SK-N-SH treated with all-trans-retinoic acid at 6 μM for 48 hours (cell line): ENCODE data around the gene GHRL.

Source experiments
- ATAC-seq: fragments of 200-7000 bp; cut with Tn5 transposase; 3 replicates; pipeline ENCODE4 v1.9.1; 2020; ENCODE audit warnings: mild to moderate bottlenecking, moderate library complexity
- ARNTL ChIP-seq: fragments of 450-650 bp; formaldehyde crosslinking; IDR thresholded peaks from 2 replicates; pipeline ENCODE4 v1.5.0; 2020; ENCODE audit warnings: low read depth, mild to moderate bottlenecking, moderate library complexity, borderline replicate concordance
- BACH2 ChIP-seq: fragments of 250-450 bp; sonication (Bioruptor Pico); IDR thresholded peaks from 2 replicates; pipeline ENCODE4 v1.9.0; 2021; ENCODE audit warnings: mild to moderate bottlenecking, borderline replicate concordance
- CREB5 ChIP-seq: fragments of 250-450 bp; sonication (Bioruptor Pico); IDR thresholded peaks from 2 replicates; pipeline ENCODE4 v1.5.1; 2020; ENCODE audit warnings: low read depth, mild to moderate bottlenecking, moderate library complexity
- CSDC2 ChIP-seq: fragments of 250-450 bp; sonication (Bioruptor Pico); IDR thresholded peaks from 2 replicates; pipeline ENCODE4 v1.5.0; 2020; ENCODE audit warnings: mild to moderate bottlenecking, moderate library complexity
- CSRNP3 ChIP-seq: fragments of 250-450 bp; sonication (Bioruptor Pico); IDR thresholded peaks from 2 replicates; pipeline ENCODE4 v1.5.1; 2021; ENCODE audit warnings: mild to moderate bottlenecking, moderate library complexity
- ESRRG ChIP-seq: fragments of 250-450 bp; sonication (Bioruptor Pico); IDR thresholded peaks from 2 replicates; pipeline ENCODE4 v1.6.1; 2021; ENCODE audit warnings: mild to moderate bottlenecking
- GLIS3 ChIP-seq: fragments of 250-450 bp; sonication (Bioruptor Pico); IDR thresholded peaks from 2 replicates; pipeline ENCODE4 v1.5.0; 2020; ENCODE audit warnings: mild to moderate bottlenecking, moderate library complexity
- ISL1 ChIP-seq: fragments of 250-450 bp; sonication (Bioruptor Pico); IDR thresholded peaks from 2 replicates; pipeline ENCODE4 v2.1.2; 2022; ENCODE audit warnings: mild to moderate bottlenecking, moderate library complexity
- OSR1 ChIP-seq: fragments of 250-450 bp; sonication (Bioruptor Pico); IDR thresholded peaks from 2 replicates; pipeline ENCODE4 v1.8.0; 2022; ENCODE audit warnings: moderate library complexity, mild to moderate bottlenecking, inconsistent platforms
- PATZ1 ChIP-seq: fragments of 250-450 bp; sonication (Bioruptor Pico); IDR thresholded peaks from 2 replicates; pipeline ENCODE4 v1.8.0; 2020; ENCODE audit warnings: mild to moderate bottlenecking, moderate library complexity, borderline replicate concordance
- POU6F1 ChIP-seq: fragments of 250-450 bp; sonication (Bioruptor Pico); IDR thresholded peaks from 2 replicates; pipeline ENCODE4 v1.8.0; 2021; ENCODE audit warnings: low read depth, mild to moderate bottlenecking, moderate library complexity, borderline replicate concordance
- PPARA ChIP-seq: fragments of 250-450 bp; sonication (Bioruptor Pico); IDR thresholded peaks from 2 replicates; pipeline ENCODE4 v1.5.0; 2020; ENCODE audit warnings: mild to moderate bottlenecking, borderline replicate concordance
- RARB ChIP-seq: fragments of 250-450 bp; sonication (Bioruptor Pico); IDR thresholded peaks from 2 replicates; pipeline ENCODE4 v1.8.0; 2021; ENCODE audit warnings: mild to moderate bottlenecking, moderate library complexity
- SNAI2 ChIP-seq: fragments of 250-450 bp; sonication (Bioruptor Pico); IDR thresholded peaks from 2 replicates; pipeline ENCODE4 v1.5.0; 2020; ENCODE audit warnings: mild to moderate bottlenecking, moderate library complexity
- TCF4 ChIP-seq: fragments of 250-450 bp; sonication (Bioruptor Pico); IDR thresholded peaks from 2 replicates; pipeline ENCODE4 v1.8.0; 2021; ENCODE audit warnings: mild to moderate bottlenecking, moderate library complexity, borderline replicate concordance
- TOX ChIP-seq: fragments of 250-450 bp; sonication (Bioruptor Pico); IDR thresholded peaks from 2 replicates; pipeline ENCODE4 v1.8.0; 2021; ENCODE audit warnings: mild to moderate bottlenecking, moderate library complexity, borderline replicate concordance
- TSHZ2 ChIP-seq: fragments of 250-450 bp; sonication (Bioruptor Pico); IDR thresholded peaks from 2 replicates; pipeline ENCODE4 v1.5.0; 2020; ENCODE audit warnings: mild to moderate bottlenecking, moderate library complexity
- ZC3H10 ChIP-seq: fragments of 250-450 bp; sonication (Bioruptor Pico); IDR thresholded peaks from 2 replicates; pipeline ENCODE4 v1.5.1; 2021; ENCODE audit warnings: mild to moderate bottlenecking, moderate library complexity
- ZFP30 ChIP-seq: fragments of 450-650 bp; formaldehyde crosslinking; IDR thresholded peaks from 2 replicates; pipeline ENCODE4 v1.5.0; 2022; ENCODE audit warnings: mild to moderate bottlenecking, moderate library complexity
- ZNF565 ChIP-seq: fragments of 450-650 bp; formaldehyde crosslinking; conservative IDR thresholded peaks from 2 replicates; pipeline ENCODE4 v1.5.0; 2020; ENCODE audit warnings: low read depth, mild to moderate bottlenecking, moderate library complexity
- ZNF70 ChIP-seq: fragments of 450-650 bp; formaldehyde crosslinking; IDR thresholded peaks from 2 replicates; pipeline ENCODE4 v1.5.0; 2020; ENCODE audit warnings: mild to moderate bottlenecking, moderate library complexity
- ZNF8 ChIP-seq: fragments of 450-650 bp; formaldehyde crosslinking; IDR thresholded peaks from 2 replicates; pipeline ENCODE4 v1.5.0; 2020; ENCODE audit warnings: mild to moderate bottlenecking, moderate library complexity

GHRL gene

GRCh38 chr3:10335871-10336622 lies 43.3 kb upstream of the GHRL start:
- TF ChIP-seq POU6F1 (CRISPR knock-in tag) = no peak
- no peak for TF ChIP-seq TOX (CRISPR knock-in tag)
- TF ChIP-seq RARB (CRISPR knock-in tag) = no peak
- no peak for TF ChIP-seq PPARA
- no peak for TF ChIP-seq CREB5 (CRISPR knock-in tag)
- no peak for TF ChIP-seq BACH2 (CRISPR knock-in tag)
- TF ChIP-seq OSR1 (CRISPR knock-in tag) = no peak
- TF ChIP-seq ESRRG (CRISPR knock-in tag) = no peak
- TF ChIP-seq GLIS3 (CRISPR knock-in tag) = no peak
- no peak for TF ChIP-seq ISL1
- TF ChIP-seq ZNF8 (CRISPR knock-in tag) = no peak
- no peak for TF ChIP-seq TSHZ2 (CRISPR knock-in tag)
- TF ChIP-seq ZC3H10 (CRISPR knock-in tag) = no peak
- TF ChIP-seq ZNF565 (CRISPR knock-in tag) = no peak
- no peak for TF ChIP-seq ZNF70
- TF ChIP-seq CSRNP3 = no peak
- TF ChIP-seq SNAI2 = no peak
- no peak for TF ChIP-seq ZFP30 (CRISPR knock-in tag)
- no peak for ATAC-seq

GRCh38 chr3:10335190-10335738 lies 42.5 kb upstream of the GHRL start:
- TF ChIP-seq PPARA (no peak), RARB (CRISPR knock-in tag) (no peak), ZNF8 (CRISPR knock-in tag) (no peak), ESRRG (CRISPR knock-in tag) (no peak), ZFP30 (CRISPR knock-in tag) (no peak)
- ATAC-seq = no peak

GRCh38 chr3:10334459-10334858 lies 41.7 kb upstream of the GHRL start:
- ATAC-seq = peak; percentile 15; the same call in 2 of the 3 replicates
- no peak for TF ChIP-seq TCF4
- TF ChIP-seq TOX (CRISPR knock-in tag) = no peak
- no peak for TF ChIP-seq ARNTL (CRISPR knock-in tag)
- no peak for TF ChIP-seq SNAI2
- TF ChIP-seq PATZ1 (CRISPR knock-in tag) = no peak
- no peak for TF ChIP-seq ZFP30 (CRISPR knock-in tag)
- no peak for TF ChIP-seq CSDC2 (CRISPR knock-in tag)
- no peak for TF ChIP-seq ZNF565 (CRISPR knock-in tag)
- TF ChIP-seq ZC3H10 (CRISPR knock-in tag) = no peak
